ENCODE measurements around the gene TOM1L2. TPM values are rescaled to one million over a fixed set of nuclear protein-coding genes. Genes with fewer than 3 reads are reported as not detected.

TOM1L2 gene
- total and polyA plus RNA-seq, 2 of the 4 experiments (the other 2 are of a cell fraction) = 34.4 to 51.7 TPM

GRCh38 chr17:17928398-17929287 is 43.6 kb downstream of the TOM1L2 start:
- Histone ChIP-seq H3K4me1 (ENCODE audit: control insufficient read depth, insufficient read depth, low read length) (peaks cover 15% of the 10 kb centered on the region), H3K18ac (ENCODE audit: low read depth, low read length) (no peak overlapping the region), H3K27ac (ENCODE audit: insufficient read depth, low read length) (no peak overlapping the region), H3K9me3 (ENCODE audit: control insufficient read depth, insufficient read depth, low read length) (no peaks in the 10 kb centered on the region), H3K56ac (ENCODE audit: extremely low read depth, insufficient read depth, low read length) (no peak overlapping the region), H2AFZ (replicated peaks; ENCODE audit: low read length, poor library complexity) (no peak overlapping the region), H3K27me3 (ENCODE audit: control insufficient read depth, insufficient read depth, low read length) (no peaks in the 10 kb centered on the region), H3K23ac (ENCODE audit: low read depth, low read length) (no peak overlapping the region), H2BK15ac (ENCODE audit: low read depth, low read length) (no peak overlapping the region), H3K36me3 (ENCODE audit: control insufficient read depth, insufficient read depth, low read length) (no peaks in the 10 kb centered on the region), H2AK5ac (ENCODE audit: low read depth, low read length) (no peak overlapping the region; the same call in 1 of the 2 replicates), H3K4me3 (ENCODE audit: insufficient read depth, low read depth, low read length) (no peak overlapping the region), H2BK5ac (ENCODE audit: low read depth, low read length, poor library complexity, severe bottlenecking) (no peak overlapping the region), H2BK20ac (ENCODE audit: low read depth, low read length) (no peak overlapping the region), H4K91ac (ENCODE audit: insufficient read depth, low read depth, low read length) (no peak overlapping the region), H3K79me1 (ENCODE audit: low read depth in 1 of 2, low read length in 2 of 2) (peaks cover 35 to 72% of the 10 kb centered on the region in 2 experiments), H3K4ac (ENCODE audit: low read depth, low read length) (no peak overlapping the region), H3K9me1 (ENCODE audit: insufficient read depth, low read length) (peaks cover 18% of the 10 kb centered on the region), H2BK120ac (ENCODE audit: low read depth, low read length) (peak overlapping the region; percentile 7; the same call in 1 of the 2 replicates), H2AK9ac (replicated peaks; ENCODE audit: low read depth, low read length, poor library complexity) (peak overlapping the region; percentile 20), H4K5ac (ENCODE audit: low read depth, low read length) (no peak overlapping the region), H4K20me1 (ENCODE audit: insufficient read depth, low read length) (peaks cover 3% of the 10 kb centered on the region; the same call in 1 of the 2 replicates), H4K8ac (ENCODE audit: low read depth in 2 of 2, low read length in 2 of 2) (no peak overlapping the region), H3K9ac (ENCODE audit: low read depth, low read length) (no peak overlapping the region), H3K14ac (replicated peaks; ENCODE audit: low read depth, low read length) (no peak overlapping the region), H3K4me2 (ENCODE audit: low read depth, low read length) (no peak overlapping the region)
- ChIA-PET CTCF (no interaction called here), POLR2A (ENCODE audit: unreplicated experiment) (no interaction called here)
- in situ Hi-C loops (cut with MboI; ENCODE audit: low sequenced_read_pairs) = no loop called here
- no TSS peak for BruUV-seq (replicated peaks)
- dilution Hi-C loops (cut with HindIII; ENCODE audit: low sequenced_read_pairs, unreplicated experiment) = no loop called here
- DNase-seq (no peak), ATAC-seq (ENCODE audit: low read depth) (no peak)
- 63% methylated on average over 3 of the region's 12 CpGs; no CpG with 5 or more reads in 1 of the 2 experiments for WGBS, 2 experiments (ENCODE audit: extremely low coverage in 2 of 2, insufficient read length in 1 of 2)
- intact Hi-C loops (cut with micrococcal nuclease) = no loop called here
- TF ChIP-seq BHLHE40 (IDR thresholded peaks at IDR 0.05; ENCODE audit: low read depth, low read length) = no peak
- TF ChIP-seq RAD21 (IDR thresholded peaks at IDR 0.05; ENCODE audit: low read length) = no peak
- no peak for TF ChIP-seq MXI1 (IDR thresholded peaks at IDR 0.05; ENCODE audit: borderline replicate concordance, low read depth, low read length)
- TF ChIP-seq MAFK (IDR thresholded peaks at IDR 0.05; ENCODE audit: low read depth, low read length) = no peak
- TF ChIP-seq, protein P1, sequence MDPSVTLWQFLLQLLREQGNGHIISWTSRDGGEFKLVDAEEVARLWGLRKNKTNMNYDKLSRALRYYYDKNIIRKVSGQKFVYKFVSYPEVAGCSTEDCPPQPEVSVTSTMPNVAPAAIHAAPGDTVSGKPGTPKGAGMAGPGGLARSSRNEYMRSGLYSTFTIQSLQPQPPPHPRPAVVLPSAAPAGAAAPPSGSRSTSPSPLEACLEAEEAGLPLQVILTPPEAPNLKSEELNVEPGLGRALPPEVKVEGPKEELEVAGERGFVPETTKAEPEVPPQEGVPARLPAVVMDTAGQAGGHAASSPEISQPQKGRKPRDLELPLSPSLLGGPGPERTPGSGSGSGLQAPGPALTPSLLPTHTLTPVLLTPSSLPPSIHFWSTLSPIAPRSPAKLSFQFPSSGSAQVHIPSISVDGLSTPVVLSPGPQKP (IDR thresholded peaks at IDR 0.05; ENCODE audit: borderline replicate concordance, low read depth, low read length) = no peak
- no peak for TF ChIP-seq RCOR1 (IDR thresholded peaks at IDR 0.05; ENCODE audit: insufficient replicate concordance, low read length)
- no peak for TF ChIP-seq CEBPB (IDR thresholded peaks at IDR 0.05; ENCODE audit: low read depth, low read length)
- TF ChIP-seq CHD1 (IDR thresholded peaks at IDR 0.05; ENCODE audit: low read depth, low read length) = no peak
- TF ChIP-seq, protein P2, sequence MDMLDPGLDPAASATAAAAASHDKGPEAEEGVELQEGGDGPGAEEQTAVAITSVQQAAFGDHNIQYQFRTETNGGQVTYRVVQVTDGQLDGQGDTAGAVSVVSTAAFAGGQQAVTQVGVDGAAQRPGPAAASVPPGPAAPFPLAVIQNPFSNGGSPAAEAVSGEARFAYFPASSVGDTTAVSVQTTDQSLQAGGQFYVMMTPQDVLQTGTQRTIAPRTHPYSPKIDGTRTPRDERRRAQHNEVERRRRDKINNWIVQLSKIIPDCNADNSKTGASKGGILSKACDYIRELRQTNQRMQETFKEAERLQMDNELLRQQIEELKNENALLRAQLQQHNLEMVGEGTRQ (IDR thresholded peaks at IDR 0.05; ENCODE audit: low read depth, low read length) = no peak
- TF ChIP-seq NFE2L2 (IDR thresholded peaks at IDR 0.05; ENCODE audit: low read depth, low read length) = no peak
- no peak for TF ChIP-seq POLR2A (IDR thresholded peaks at IDR 0.05; ENCODE audit: low read depth, low read length)
- TF ChIP-seq, protein P3, sequence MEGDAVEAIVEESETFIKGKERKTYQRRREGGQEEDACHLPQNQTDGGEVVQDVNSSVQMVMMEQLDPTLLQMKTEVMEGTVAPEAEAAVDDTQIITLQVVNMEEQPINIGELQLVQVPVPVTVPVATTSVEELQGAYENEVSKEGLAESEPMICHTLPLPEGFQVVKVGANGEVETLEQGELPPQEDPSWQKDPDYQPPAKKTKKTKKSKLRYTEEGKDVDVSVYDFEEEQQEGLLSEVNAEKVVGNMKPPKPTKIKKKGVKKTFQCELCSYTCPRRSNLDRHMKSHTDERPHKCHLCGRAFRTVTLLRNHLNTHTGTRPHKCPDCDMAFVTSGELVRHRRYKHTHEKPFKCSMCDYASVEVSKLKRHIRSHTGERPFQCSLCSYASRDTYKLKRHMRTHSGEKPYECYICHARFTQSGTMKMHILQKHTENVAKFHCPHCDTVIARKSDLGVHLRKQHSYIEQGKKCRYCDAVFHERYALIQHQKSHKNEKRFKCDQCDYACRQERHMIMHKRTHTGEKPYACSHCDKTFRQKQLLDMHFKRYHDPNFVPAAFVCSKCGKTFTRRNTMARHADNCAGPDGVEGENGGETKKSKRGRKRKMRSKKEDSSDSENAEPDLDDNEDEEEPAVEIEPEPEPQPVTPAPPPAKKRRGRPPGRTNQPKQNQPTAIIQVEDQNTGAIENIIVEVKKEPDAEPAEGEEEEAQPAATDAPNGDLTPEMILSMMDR (conservative IDR thresholded peaks at IDR 0.05; ENCODE audit: low read depth, low read length) = no peak
- no peak for TF ChIP-seq SMC3 (IDR thresholded peaks at IDR 0.05; ENCODE audit: low read depth, low read length)
- no peak for TF ChIP-seq MAZ (IDR thresholded peaks at IDR 0.05; ENCODE audit: borderline replicate concordance, low read depth, low read length)
- no peak for TF ChIP-seq FOS (IDR thresholded peaks at IDR 0.05; ENCODE audit: low read depth, low read length)

All from IMR-90 (cell line).